Ishikawa (cell line): ENCODE data around the gene MBNL1.

Experiments
- CEBPB ChIP-seq: IDR thresholded peaks from 2 replicates; pipeline ENCODE4 v1.6.1; 2012
- EGR1 ChIP-seq: IDR thresholded peaks from 2 replicates; pipeline ENCODE4 v1.6.1; 2012
- RAD21 ChIP-seq: IDR thresholded peaks from 2 replicates; pipeline ENCODE4 v1.6.1; 2012; ENCODE audit warnings: low read depth

DNA sequence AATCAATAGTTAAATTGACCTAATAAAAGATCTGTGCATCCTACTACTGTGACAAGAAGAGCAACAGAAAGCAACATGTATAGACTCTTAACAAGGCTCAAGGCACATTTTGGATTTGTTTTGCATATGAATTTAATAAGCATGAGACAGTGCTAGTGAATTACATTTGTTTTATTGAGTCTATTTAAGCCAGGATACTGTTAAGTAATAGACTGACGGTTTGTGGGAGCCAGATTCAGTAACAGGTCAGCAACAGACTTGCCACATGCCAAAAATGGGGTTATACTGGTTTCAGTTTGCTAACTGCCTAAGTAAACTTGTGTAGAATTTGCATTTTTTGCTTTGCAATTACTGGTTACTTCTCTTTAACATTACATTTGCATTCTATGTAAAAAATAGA, 54.0 kb downstream of the MBNL1 start:
- TF ChIP-seq EGR1 (no peak), CEBPB (no peak), RAD21 (no peak)
